Psoas muscle (tissue), 8 donors: Measurements from ENCODE around the gene HGD. TPM values are rescaled to one million over a fixed set of nuclear protein-coding genes. Genes with fewer than 3 reads are reported as not detected.

ENCODE experiments used
- ATAC-seq, 4 donors: fragments of 200-7000 bp; cut with Tn5 transposase; one replicate each; pipeline ENCODE4 v1.9.1; 2020; ENCODE audit warnings: moderate library complexity in 3 of 4, mild to moderate bottlenecking in 2 of 4
- DNase-seq, 2 donors: peaks; one replicate each; pipeline ENCODE4 v3.0.0-alpha.2; 2020
- H3K27ac ChIP-seq: fragments of 200-600 bp; one replicate; pipeline ENCODE4 v1.8.0; 2022
- H3K27me3 ChIP-seq, 3 donors: fragments of 200-600 bp in 1 of 3; one replicate each; pipeline versions ENCODE4 v1.6.1 to v1.8.0; 2013 to 2022; ENCODE audit warnings: low read length in 2 of 3, mild to moderate bottlenecking in 2 of 3, moderate library complexity in 1 of 3; ENCODE audit not compliant: insufficient read depth in 3 of 3
- H3K36me3 ChIP-seq, 2 donors: fragments of 200-600 bp in 1 of 2; one replicate each; pipeline versions ENCODE4 v1.6.1 to v1.8.0; 2013 to 2022; ENCODE audit warnings: low read depth in 1 of 2, mild to moderate bottlenecking in 1 of 2, moderate library complexity in 1 of 2; ENCODE audit not compliant: insufficient read depth in 1 of 2
- H3K4me1 ChIP-seq: fragments of 200-600 bp; one replicate; pipeline ENCODE4 v1.8.0; 2022
- H3K4me3 ChIP-seq: fragments of 200-600 bp; one replicate; pipeline ENCODE4 v1.8.0; 2022; ENCODE audit warnings: mild to moderate bottlenecking
- H3K9me3 ChIP-seq: fragments of 200-600 bp; one replicate; pipeline ENCODE4 v1.8.0; 2022
- WGBS, 3 donors: extraction: QIAGEN DNeasy Blood & Tissue Kit; methylation state at CpG; one replicate each; pipeline versions ENCODE4 v1.1.6 to v1.1.7; 2013; 5-methylcytosine and 5-hydroxymethylcytosine counted together
- intact Hi-C, 2 donors: fragments of 100-400 bp; cut with DNase I; formaldehyde crosslinking; loops; one replicate each; pipeline versions ENCODE4 v1.11.0 to v1.14.2; 2022
- polyA plus RNA-seq, 3 donors: library from polyadenylated mRNA; stranded (reverse); fragments of 200-250 nt; gene quantifications; one replicate each; pipeline ENCODE4 v1.2.3, GENCODE V29; 2013
- total RNA-seq, 4 donors: library from RNA; stranded (reverse); fragmentation: NEBNext Ultra II Directional in 2 of 4; extraction: Animal tissue kit (Norgen Biotek cat#: 25700) in 2 of 4; gene quantifications; one replicate each; pipeline versions ENCODE4 v1.2.1 to v1.2.4, GENCODE V29; 2021 to 2023
- TF ChIP-seq, protein P1 (sequence below): fragments of 200-600 bp; IDR thresholded peaks from one replicate; pipeline ENCODE4 v1.8.0; 2022; ENCODE audit warnings: antibody characterized with exemption
- donor health status: healthy with polysubstance abuse.
- donor health status: DM: no; HTN: no; CAD: no; lungs with moderate emphysema.
- donor health status: Bipolar disorder and iron deficiency.
- donor health status: healthy.
- donor health status: DM: yes; HTN: yes; CAD: no.
- donor health status: DM: no; HTN: no; CAD: no.
- donor health status: DM: no; HTN: no; CAD: no.
- donor health status: DM: yes; HTN: yes; CAD: no.

Gene HGD
- total and polyA plus RNA-seq, 7 donors, result 0.09 to 0.46 (median 0.40) TPM; not detected in 2

DNA sequence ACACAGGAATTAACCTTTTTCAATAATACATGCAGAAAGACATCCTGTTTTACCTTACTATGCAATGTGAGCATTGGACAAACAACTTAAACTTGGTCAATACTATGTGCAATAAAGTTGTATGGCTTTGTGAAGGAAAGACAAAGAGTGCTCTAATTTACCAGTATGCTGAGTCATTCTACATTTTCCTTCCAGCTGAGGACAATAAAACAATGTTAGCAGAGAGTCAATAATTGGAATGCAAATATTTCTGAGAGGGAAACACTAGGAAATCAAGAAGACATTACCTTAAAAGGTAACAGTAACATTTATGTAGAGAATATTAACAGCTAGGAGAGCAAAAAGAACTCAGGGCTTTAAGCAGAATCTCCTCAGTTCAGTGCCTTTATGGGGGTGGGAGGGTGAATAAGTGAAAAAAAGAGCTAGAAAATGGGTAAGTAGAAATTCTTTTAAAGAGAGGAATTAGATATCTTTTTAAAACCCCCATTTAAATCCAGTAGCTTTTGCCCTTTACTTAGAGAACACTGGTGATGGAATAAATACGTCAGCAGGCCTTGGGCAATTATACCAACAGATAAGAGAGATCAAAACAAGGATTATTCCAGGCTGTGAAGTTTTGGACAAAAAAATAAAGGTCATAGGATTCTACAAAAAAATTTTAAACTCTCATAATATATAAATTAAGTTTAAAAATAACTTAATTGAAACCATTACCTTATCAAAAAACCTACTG is 11.6 kb upstream of the HGD start:
- ATAC-seq, result no peak
- intact Hi-C loops, result no loop called here
- peaks cover 5% of the 10 kb centered on the region for H3K4me1 ChIP-seq
- TF ChIP-seq, protein P1, sequence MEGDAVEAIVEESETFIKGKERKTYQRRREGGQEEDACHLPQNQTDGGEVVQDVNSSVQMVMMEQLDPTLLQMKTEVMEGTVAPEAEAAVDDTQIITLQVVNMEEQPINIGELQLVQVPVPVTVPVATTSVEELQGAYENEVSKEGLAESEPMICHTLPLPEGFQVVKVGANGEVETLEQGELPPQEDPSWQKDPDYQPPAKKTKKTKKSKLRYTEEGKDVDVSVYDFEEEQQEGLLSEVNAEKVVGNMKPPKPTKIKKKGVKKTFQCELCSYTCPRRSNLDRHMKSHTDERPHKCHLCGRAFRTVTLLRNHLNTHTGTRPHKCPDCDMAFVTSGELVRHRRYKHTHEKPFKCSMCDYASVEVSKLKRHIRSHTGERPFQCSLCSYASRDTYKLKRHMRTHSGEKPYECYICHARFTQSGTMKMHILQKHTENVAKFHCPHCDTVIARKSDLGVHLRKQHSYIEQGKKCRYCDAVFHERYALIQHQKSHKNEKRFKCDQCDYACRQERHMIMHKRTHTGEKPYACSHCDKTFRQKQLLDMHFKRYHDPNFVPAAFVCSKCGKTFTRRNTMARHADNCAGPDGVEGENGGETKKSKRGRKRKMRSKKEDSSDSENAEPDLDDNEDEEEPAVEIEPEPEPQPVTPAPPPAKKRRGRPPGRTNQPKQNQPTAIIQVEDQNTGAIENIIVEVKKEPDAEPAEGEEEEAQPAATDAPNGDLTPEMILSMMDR, result no peak
- no peaks in the 10 kb centered on the region for H3K27me3 ChIP-seq
- 90 to 97% (median 95%) methylated on average over 1 of the region's 1 CpG for WGBS, 3 donors
- DNase-seq, result no peak
- peaks cover 0 to 41% of the 10 kb centered on the region in 2 donors for H3K36me3 ChIP-seq
- H3K27ac ChIP-seq, result no peak overlapping the region
- H3K9me3 ChIP-seq, result no peaks in the 10 kb centered on the region
- H3K4me3 ChIP-seq, result no peak overlapping the region

DNA sequence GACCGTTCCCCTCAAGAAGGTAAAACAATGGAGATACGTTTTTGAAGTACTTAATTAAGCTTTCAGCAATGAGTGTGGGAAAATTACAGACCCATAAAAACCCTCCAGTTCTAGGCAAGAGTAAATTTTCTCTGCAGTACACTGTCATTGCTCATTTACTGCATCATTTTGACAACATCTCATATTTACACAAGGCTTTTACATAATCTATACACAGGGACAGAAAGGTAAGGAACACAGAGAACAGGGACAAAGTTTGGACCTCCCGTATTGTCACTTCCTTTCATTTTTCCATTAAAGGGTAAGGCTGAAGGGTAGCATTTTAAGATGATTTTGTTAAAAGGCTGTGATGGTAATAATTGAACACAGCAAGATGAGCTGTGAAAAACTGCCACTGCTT is 7.4 kb upstream of the HGD start:
- ATAC-seq (no peak), DNase-seq (no peak)
- WGBS, 3 donors, result 88 to 91% (median 89%) methylated on average over 3 of the region's 3 CpGs
- H3K4me3 ChIP-seq, result no peak overlapping the region
- no peaks in the 10 kb centered on the region for H3K27me3 ChIP-seq
- H3K9me3 ChIP-seq, result no peaks in the 10 kb centered on the region
- H3K4me1 ChIP-seq, result peaks cover 5% of the 10 kb centered on the region
- TF ChIP-seq, protein P1, result no peak
- intact Hi-C loops, result no loop called here
- no peak overlapping the region for H3K27ac ChIP-seq
- H3K36me3 ChIP-seq, result peaks cover 0 to 33% of the 10 kb centered on the region in 2 donors

DNA sequence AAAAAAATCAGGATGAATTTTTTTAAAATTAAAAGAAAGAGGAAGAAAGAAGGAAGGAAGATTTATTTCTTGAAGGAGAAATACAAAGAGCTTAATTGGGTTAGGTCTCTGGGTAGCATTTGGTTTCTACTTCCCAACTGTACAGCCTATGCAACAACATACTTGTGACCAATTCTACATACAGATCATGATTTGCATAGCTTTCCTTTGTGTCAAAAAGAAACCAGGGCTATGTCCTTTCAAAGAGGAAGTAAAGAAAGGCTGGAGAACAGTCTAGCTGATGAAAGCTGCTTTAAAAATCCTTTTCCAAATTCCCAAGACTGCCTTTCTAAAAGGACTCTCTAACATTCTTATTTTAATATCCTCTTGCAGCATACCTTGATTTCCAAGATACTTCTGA is 6.1 kb upstream of the HGD start:
- H3K4me3 ChIP-seq, result no peak overlapping the region
- TF ChIP-seq, protein P1, result no peak
- no peaks in the 10 kb centered on the region for H3K9me3 ChIP-seq
- DNase-seq (no peak), ATAC-seq (no peak)
- intact Hi-C loops, result no loop called here
- H3K4me1 ChIP-seq, result no peaks in the 10 kb centered on the region
- H3K27ac ChIP-seq, result no peak overlapping the region
- H3K36me3 ChIP-seq, result peaks cover 0 to 28% of the 10 kb centered on the region in 2 donors
- H3K27me3 ChIP-seq, result no peaks in the 10 kb centered on the region

DNA sequence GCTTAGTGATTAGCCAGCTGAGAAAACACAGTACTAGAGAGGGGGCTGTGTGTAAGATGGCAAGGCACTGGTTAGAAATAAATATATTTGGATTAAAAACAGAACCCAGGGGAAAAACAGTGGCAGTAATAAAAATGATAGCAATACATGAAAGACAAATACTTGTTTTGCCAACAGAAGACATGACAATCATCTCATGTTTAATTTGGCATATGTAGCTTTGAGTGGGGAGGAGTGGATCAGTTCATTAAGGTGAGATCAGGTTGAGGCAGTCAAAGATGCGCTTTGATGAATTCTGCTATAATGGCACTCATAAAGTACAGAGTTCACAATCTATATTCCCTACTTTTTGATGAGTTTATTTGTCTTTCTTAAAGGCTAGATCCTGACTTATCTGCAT is 3.4 kb upstream of the HGD start:
- intact Hi-C loops, result no loop called here

More for the DNA sequence above, 3.4 kb upstream of the HGD start:
- DNase-seq, result no peak
- 97 to 100% (median 97%) methylated on average over 1 of the region's 1 CpG for WGBS, 3 donors
- peaks cover 0 to 23% of the 10 kb centered on the region in 2 donors for H3K36me3 ChIP-seq
- H3K9me3 ChIP-seq, result no peaks in the 10 kb centered on the region
- no peak overlapping the region for H3K4me3 ChIP-seq
- no peaks in the 10 kb centered on the region for H3K27me3 ChIP-seq
- H3K27ac ChIP-seq, result no peak overlapping the region
- H3K4me1 ChIP-seq, result no peaks in the 10 kb centered on the region
- no peak for ATAC-seq
- TF ChIP-seq, protein P1, result no peak
